Adrenal gland (tissue), 12 donors: Measurements from ENCODE around the gene ATXN2L. TPM values are rescaled to one million over a fixed set of nuclear protein-coding genes. Genes with fewer than 3 reads are reported as not detected.
A peak's percentile ranks its signal among the peaks of the same experiment; 100 is the strongest.
"Not testable (repeated sequence)": the region's sequence is repeated elsewhere in the genome, so short reads cannot be mapped to it uniquely, and the experiment has no call there.

Experiments used
- DNase-seq, 7 donors: peaks; one replicate each; pipeline ENCODE4 v3.0.0-alpha.2; 2019 to 2020
- H3K27ac ChIP-seq, 5 donors: fragments of 200-600 bp; sonication (generic) in 4 of 5; 1 replicate in 3 of 5; 2 replicates in 2 of 5; pipeline versions ENCODE4 v1.5.1 to v1.8.0; 2016 to 2020; ENCODE audit warnings: mild to moderate bottlenecking in 1 of 5
- H3K27me3 ChIP-seq: fragments of 200-600 bp; 2 replicates; pipeline ENCODE4 v1.8.0; 2021
- H3K36me3 ChIP-seq, 2 donors: fragments of 200-600 bp; replicated peaks in 1 of 2; 1 replicate in 1 of 2; 2 replicates in 1 of 2; pipeline versions ENCODE4 v1.5.1 to v1.8.0; 2018 to 2022
- H3K4me1 ChIP-seq, 2 donors: fragments of 200-600 bp; replicated peaks in 1 of 2; 1 replicate in 1 of 2; 2 replicates in 1 of 2; pipeline versions ENCODE4 v1.5.1 to v1.8.0; 2018 to 2021
- H3K4me3 ChIP-seq, 4 donors: fragments of 200-600 bp; sonication (generic) in 3 of 4; one replicate each; pipeline ENCODE4 v1.5.1; 2016 to 2018
- H3K9me3 ChIP-seq, 3 donors: fragments of 200-600 bp; sonication (generic) in 1 of 3; replicated peaks in 1 of 3; 1 replicate in 2 of 3; 2 replicates in 1 of 3; pipeline versions ENCODE4 v1.5.1 to v1.8.0; 2016 to 2021
- POLR2A ChIP-seq, 2 donors: fragments of 450-650 bp; IDR thresholded peaks; one replicate each; pipeline ENCODE4 v1.6.1; 2017; ENCODE audit warnings: antibody characterized with exemption in 2 of 2, mild to moderate bottlenecking in 2 of 2, moderate library complexity in 1 of 2
- WGBS, 4 donors: extraction: QIAGEN DNeasy Blood & Tissue Kit in 2 of 4; methylation state at CpG; one replicate each; pipeline versions ENCODE4 v1.1.5 to v1.1.7; 2013 to 2017; 5-methylcytosine and 5-hydroxymethylcytosine counted together
- intact Hi-C, 2 donors: fragments of 100-400 bp; cut with DNase I; formaldehyde crosslinking; loops; one replicate each; pipeline versions ENCODE4 v1.14.1 to v1.15.0; 2022 to 2023
- polyA plus RNA-seq, 3 donors: library from polyadenylated mRNA; stranded (reverse); fragments of 200-250 nt in 2 of 3; fragments of 350-450 nt in 1 of 3; fragmentation: Illumina TruSeq in 1 of 3; extraction: RNeasy Lipid Tissue Mini Kit (QIAGEN cat#74804) in 1 of 3; gene quantifications; one replicate each; pipeline ENCODE4 v1.2.3, GENCODE V29; 2013 to 2014
- total RNA-seq, 9 donors: library from RNA; depleted of rRNA in 4 of 9; stranded (reverse); fragments of >200 nt in 4 of 9; fragments of 120-200 nt in 1 of 9; fragmentation: NEBNext Ultra II Directional in 1 of 9; extraction: Animal tissue kit (Norgen Biotek cat#: 25700) in 1 of 9; gene quantifications; one replicate each; pipeline versions ENCODE4 v1.1.0 to v1.2.4, GENCODE V29; 2013 to 2023
- TF ChIP-seq, protein P1 (sequence below), 6 experiments: fragments of 450-650 bp in 4 of 6; fragments of 200-600 bp in 2 of 6; sonication (generic) in 1 of 6; IDR thresholded peaks; 1 replicate in 5 of 6; 2 replicates in 1 of 6; pipeline versions ENCODE4 v1.5.1 to v1.8.0; 2016 to 2021; ENCODE audit warnings: antibody characterized with exemption in 6 of 6, mild to moderate bottlenecking in 2 of 6, moderate library complexity in 1 of 6
- donor health status: healthy with polysubstance abuse.
- donor health status: Bipolar disorder and iron deficiency.
- donor health status: DM: yes; HTN: yes; CAD: no.
- donor health status: DM: no; HTN: no; CAD: no.
- donor health status: DM: no; HTN: no; CAD: no.
- donor health status: DM: yes; HTN: yes; CAD: no.

The ATXN2L gene
- total and polyA plus RNA-seq, 12 donors, result 26.1 to 342 (median 90.5) TPM

DNA sequence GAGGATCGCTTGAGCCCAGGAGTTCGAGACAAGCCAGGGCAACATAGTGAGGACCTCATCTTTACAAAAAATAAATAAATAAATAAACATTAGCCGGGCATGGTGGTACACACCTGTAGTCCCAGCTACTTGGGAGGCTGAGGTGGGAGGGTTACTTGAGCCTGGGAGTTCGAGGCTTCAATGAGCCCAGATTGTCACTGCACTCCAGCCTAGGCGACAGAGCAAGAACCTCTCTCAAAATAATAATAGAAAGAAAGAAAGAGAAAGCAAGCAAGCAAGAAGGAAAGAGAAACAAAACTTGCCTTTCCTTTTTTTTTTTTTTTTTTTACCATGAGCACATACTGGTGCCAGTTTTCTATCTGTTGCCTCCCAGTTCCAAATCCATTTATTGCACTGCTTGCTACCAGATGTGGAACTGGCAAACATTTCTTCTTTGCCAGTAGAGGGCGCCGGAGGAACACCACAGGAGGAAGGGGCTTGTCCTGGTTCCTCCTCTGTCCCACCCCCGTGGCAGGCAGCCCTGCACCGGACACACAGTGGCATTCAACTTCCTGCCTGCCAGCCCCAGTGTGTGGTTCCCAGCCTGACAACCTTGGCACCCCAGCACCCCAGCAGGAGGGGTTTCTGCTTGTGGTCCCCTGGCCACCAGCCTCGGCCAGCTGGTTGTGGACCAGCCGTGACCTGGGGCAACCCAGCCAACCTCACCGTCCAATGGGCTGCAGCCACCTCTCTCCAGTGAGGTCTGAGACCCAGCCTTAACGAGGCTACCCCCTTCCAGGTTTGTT lies 20.4 kb upstream of the ATXN2L start:
- WGBS, 4 donors, result 45 to 72% (median 49%) methylated on average over 4 to 7 of the region's 13 CpGs
- H3K4me1 ChIP-seq, H3K27ac ChIP-seq, H3K36me3 ChIP-seq, intact Hi-C loops, H3K4me3 ChIP-seq, H3K27me3 ChIP-seq, H3K9me3 ChIP-seq: not testable (repeated sequence)
- TF ChIP-seq, protein P1, sequence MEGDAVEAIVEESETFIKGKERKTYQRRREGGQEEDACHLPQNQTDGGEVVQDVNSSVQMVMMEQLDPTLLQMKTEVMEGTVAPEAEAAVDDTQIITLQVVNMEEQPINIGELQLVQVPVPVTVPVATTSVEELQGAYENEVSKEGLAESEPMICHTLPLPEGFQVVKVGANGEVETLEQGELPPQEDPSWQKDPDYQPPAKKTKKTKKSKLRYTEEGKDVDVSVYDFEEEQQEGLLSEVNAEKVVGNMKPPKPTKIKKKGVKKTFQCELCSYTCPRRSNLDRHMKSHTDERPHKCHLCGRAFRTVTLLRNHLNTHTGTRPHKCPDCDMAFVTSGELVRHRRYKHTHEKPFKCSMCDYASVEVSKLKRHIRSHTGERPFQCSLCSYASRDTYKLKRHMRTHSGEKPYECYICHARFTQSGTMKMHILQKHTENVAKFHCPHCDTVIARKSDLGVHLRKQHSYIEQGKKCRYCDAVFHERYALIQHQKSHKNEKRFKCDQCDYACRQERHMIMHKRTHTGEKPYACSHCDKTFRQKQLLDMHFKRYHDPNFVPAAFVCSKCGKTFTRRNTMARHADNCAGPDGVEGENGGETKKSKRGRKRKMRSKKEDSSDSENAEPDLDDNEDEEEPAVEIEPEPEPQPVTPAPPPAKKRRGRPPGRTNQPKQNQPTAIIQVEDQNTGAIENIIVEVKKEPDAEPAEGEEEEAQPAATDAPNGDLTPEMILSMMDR (IDR thresholded peaks at IDR 0.05), result peak in 4 of 6 experiments; percentile 12 to 43 (median 26)
- DNase-seq, result peak in 5 of 7 donors; percentile 50 to 86 (median 73)

DNA sequence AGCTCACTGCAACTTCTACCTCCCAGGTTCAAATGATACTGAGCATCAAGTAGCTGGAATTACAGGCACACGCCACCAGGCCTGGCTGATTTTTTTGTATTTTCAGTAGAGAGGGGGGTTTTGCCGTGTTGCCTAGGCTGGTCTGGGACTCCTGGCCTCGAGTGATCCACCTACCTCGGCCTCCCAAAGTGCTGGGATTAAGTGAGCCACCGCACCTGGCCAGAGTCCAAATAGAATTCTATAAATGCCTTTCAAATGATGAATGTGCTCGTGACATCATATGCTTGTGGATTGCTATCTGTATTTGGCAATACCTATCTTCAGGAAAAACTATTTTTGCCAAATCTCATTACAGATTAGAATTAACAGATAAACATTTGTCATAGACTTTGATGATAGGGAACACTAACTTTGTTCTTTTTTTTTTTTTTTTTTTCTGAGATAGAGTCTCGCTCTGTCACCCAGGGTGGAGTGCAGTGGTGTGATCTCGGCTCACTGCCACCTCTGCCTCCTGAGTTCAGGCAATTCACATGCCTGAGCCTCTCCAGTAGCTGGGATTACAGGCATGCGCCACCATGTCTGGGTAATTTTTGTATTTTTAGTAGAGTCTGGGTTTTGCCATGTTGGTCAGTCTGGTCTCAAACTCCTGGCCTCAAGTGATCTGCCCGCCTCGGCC lies 15.2 kb upstream of the ATXN2L start:
- no CpG with 5 or more reads among the region's 11 CpGs for WGBS, 4 donors
- H3K27ac ChIP-seq, result not testable (repeated sequence)

DNA sequence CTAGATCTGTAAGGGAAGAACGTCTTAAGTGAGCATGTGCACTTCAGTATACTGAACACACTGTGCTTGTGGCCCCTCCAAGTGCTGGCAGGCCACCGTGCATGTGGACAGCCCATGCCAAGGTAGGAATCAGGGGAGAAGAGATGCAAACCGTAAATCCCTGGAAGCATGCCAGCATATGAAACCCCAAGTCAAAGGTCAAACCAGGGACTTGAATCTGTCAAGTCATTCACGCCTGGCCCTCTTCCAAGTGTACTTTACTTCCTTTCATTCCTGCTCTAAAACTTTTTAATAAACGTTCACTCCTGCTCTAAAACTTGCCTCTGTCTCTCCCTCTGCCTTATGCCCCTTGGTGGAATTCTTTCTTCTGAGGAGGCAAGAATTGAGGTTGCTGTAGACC lies 2.8 kb upstream of the ATXN2L start:
- TF ChIP-seq, protein P1 (IDR thresholded peaks at IDR 0.05), result no peak
- no peak for TF ChIP-seq POLR2A (IDR thresholded peaks at IDR 0.05)
- intact Hi-C loops, result loop anchor here in 1 of 2 donors (5.0 kb wide), 1 partner anchor 127 kb away; no protein-coding TSS in a partner anchor
- Histone ChIP-seq H3K4me3 (no peak overlapping the region), H3K9me3 (no peaks in the 10 kb centered on the region), H3K27ac (no peak overlapping the region), H3K27me3 (no peaks in the 10 kb centered on the region), H3K36me3 (no peaks in the 10 kb centered on the region), H3K4me1 (peaks cover 6 to 12% of the 10 kb centered on the region in 2 donors)
- 76 to 79% (median 79%) methylated on average over 5 of the region's 5 CpGs for WGBS, 4 donors
- no peak for DNase-seq

More for the DNA sequence above, 15.2 kb upstream of the ATXN2L start:
- H3K36me3 ChIP-seq, H3K4me3 ChIP-seq, intact Hi-C loops, H3K27me3 ChIP-seq, H3K4me1 ChIP-seq, DNase-seq, H3K9me3 ChIP-seq: not testable (repeated sequence)

DNA sequence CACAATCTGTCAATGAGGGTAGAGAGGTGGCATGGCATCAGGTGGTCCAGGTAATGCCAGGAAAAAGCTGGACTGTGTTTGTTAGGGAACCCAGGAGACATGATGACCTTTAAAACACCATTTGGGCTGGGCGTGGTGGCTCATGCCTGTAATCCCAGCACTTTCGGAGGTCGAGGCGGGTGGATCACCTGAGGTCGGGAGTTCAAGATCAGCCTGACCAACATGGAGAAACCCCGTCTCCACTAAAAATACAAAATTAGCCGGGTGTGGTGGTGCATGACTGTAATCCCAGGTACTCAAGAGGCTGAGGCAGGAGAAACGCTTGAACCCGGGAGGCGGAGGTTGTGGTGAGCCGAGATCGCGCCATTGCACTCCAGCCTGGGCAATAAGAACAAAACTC lies 2.3 kb upstream of the ATXN2L start:
- not testable (repeated sequence) for DNase-seq, H3K27ac ChIP-seq, H3K27me3 ChIP-seq, H3K4me3 ChIP-seq, H3K9me3 ChIP-seq, H3K36me3 ChIP-seq
- H3K4me1 ChIP-seq, result peaks cover 11 to 17% of the 10 kb centered on the region in 2 donors
- WGBS, 4 donors, result 93 to 97% (median 96%) methylated on average over 12 to 13 of the region's 13 CpGs
- intact Hi-C loops, result loop anchor here in 1 of 2 donors (5.0 kb wide), 1 partner anchor 127 kb away; no protein-coding TSS in a partner anchor

DNA sequence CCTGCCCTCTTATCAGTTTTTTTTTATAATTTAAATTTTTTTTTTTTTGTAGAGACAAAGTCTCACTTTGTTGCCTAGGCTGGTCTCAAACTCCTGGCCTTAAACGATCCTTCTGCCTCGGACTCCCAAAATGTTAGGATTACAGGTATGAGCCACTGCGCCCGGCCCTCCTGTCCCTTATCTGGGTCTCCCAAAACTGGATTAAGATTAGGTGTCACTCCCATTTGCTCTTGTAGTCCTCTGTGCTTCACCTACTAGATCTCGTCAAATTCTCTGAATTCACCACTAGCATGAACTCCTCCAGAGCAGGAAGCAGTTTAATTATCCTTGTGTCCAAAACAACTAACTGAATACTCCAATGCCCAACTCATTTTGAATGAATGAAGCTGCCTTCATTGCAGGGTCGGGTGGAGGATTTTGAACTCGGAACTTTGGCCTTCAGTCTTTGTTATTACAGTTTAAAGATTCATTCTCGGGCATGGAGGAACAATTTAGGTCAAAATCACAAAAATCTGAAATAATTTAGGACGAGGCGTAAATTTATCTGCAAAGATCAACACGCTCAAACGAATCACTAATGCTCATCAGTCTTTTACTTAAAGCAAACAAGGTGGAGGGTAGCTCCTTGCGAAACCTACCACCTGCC lies 802 bp upstream of the ATXN2L start:
- 27 to 34% (median 30%) methylated on average over 13 of the region's 13 CpGs for WGBS, 4 donors
- Histone ChIP-seq H3K4me1 (peaks cover 16 to 24% of the 10 kb centered on the region in 2 donors), H3K9me3 (no peaks in the 10 kb centered on the region), H3K27ac (peak overlapping the region; percentile 75 to 99 (median 99)), H3K4me3 (peak overlapping the region in 2 of 4 donors; percentile 93 to 96), H3K36me3 (peaks cover 0 to 19% of the 10 kb centered on the region in 2 donors), H3K27me3 (no peaks in the 10 kb centered on the region)
- intact Hi-C loops, result loop anchor here in 1 of 2 donors (2.0 to 5.0 kb wide), 2 partner anchors 25 to 125 kb away; partner anchors contain the start of gene TUFM
- TF ChIP-seq, protein P1 (IDR thresholded peaks at IDR 0.05), result peak in 2 of 6 experiments; percentile 43 to 50
- no peak for TF ChIP-seq POLR2A (IDR thresholded peaks at IDR 0.05)
- no peak for DNase-seq
